Liver (tissue), 9 donors: Measurements from ENCODE around the gene CFAP65. TPM values are rescaled to one million over a fixed set of nuclear protein-coding genes. Genes with fewer than 3 reads are reported as not detected.

ENCODE experiments used
- DNase-seq: peaks from one replicate; pipeline ENCODE4 v3.0.0-alpha.2; 2017; ENCODE audit warnings: low spot score
- H3K27ac ChIP-seq, 2 donors: one replicate each; pipeline ENCODE4 v1.7.0; 2013; ENCODE audit warnings: inconsistent platforms in 2 of 2, low read length in 2 of 2, control low read depth in 1 of 2, low read depth in 1 of 2, mild to moderate bottlenecking in 1 of 2
- H3K27me3 ChIP-seq, 4 donors: one replicate each; pipeline versions ENCODE4 v1.6.1 to v1.7.0; 2013; ENCODE audit warnings: low read length in 3 of 4, inconsistent platforms in 1 of 4, mild to moderate bottlenecking in 1 of 4, moderate library complexity in 1 of 4; ENCODE audit not compliant: control insufficient read depth in 4 of 4, insufficient read depth in 4 of 4
- H3K36me3 ChIP-seq, 4 donors: one replicate each; pipeline versions ENCODE4 v1.6.1 to v1.7.0; 2013; ENCODE audit warnings: low read length in 3 of 4, mild to moderate bottlenecking in 3 of 4, low read depth in 1 of 4, moderate library complexity in 1 of 4; ENCODE audit not compliant: control insufficient read depth in 4 of 4, insufficient read depth in 3 of 4
- H3K4me1 ChIP-seq, 4 donors: one replicate each; pipeline versions ENCODE4 v1.6.1 to v1.7.0; 2013; ENCODE audit warnings: low read length in 3 of 4, mild to moderate bottlenecking in 3 of 4, moderate library complexity in 1 of 4; ENCODE audit not compliant: control insufficient read depth in 4 of 4, insufficient read depth in 4 of 4
- H3K4me3 ChIP-seq, 3 donors: one replicate each; pipeline versions ENCODE4 v1.6.1 to v1.7.0; 2013; ENCODE audit warnings: low read length in 3 of 3, control low read depth in 1 of 3, low read depth in 1 of 3, mild to moderate bottlenecking in 1 of 3
- H3K9ac ChIP-seq, 2 donors: one replicate each; pipeline ENCODE4 v1.7.0; 2013; ENCODE audit warnings: low read length in 2 of 2, mild to moderate bottlenecking in 2 of 2, moderate library complexity in 2 of 2, control low read depth in 1 of 2, low read depth in 1 of 2
- H3K9me3 ChIP-seq, 4 donors: one replicate each; pipeline versions ENCODE4 v1.6.1 to v1.7.0; 2013; ENCODE audit warnings: low read length in 3 of 4; ENCODE audit not compliant: control insufficient read depth in 4 of 4
- CTCF ChIP-seq: fragments of 150-350 bp; IDR thresholded peaks from 2 replicates; pipeline ENCODE4 v1.5.1; 2017; ENCODE audit warnings: improper control_type of control experiment, low read depth, low read length; ENCODE audit not compliant: missing input control
- EGR1 ChIP-seq, 2 donors: IDR thresholded peaks; 2 replicates each; pipeline ENCODE4 v1.6.1; 2016 to 2018; ENCODE audit warnings: antibody characterized with exemption in 2 of 2, low read depth in 2 of 2
- FOXA1 ChIP-seq: IDR thresholded peaks from 2 replicates; pipeline ENCODE4 v1.6.1; 2016; ENCODE audit warnings: antibody characterized with exemption
- FOXA2 ChIP-seq: IDR thresholded peaks from 2 replicates; pipeline ENCODE4 v1.6.1; 2016; ENCODE audit warnings: antibody characterized with exemption
- GABPA ChIP-seq, 2 donors: IDR thresholded peaks in 1 of 2; conservative IDR thresholded peaks in 1 of 2; 2 replicates each; pipeline ENCODE4 v1.6.1; 2016; ENCODE audit warnings: antibody characterized with exemption in 2 of 2, mild to moderate bottlenecking in 1 of 2, moderate library complexity in 1 of 2
- HNF4A ChIP-seq, 2 donors: conservative IDR thresholded peaks; 2 replicates each; pipeline ENCODE4 v1.6.1; 2016; ENCODE audit warnings: antibody characterized with exemption in 2 of 2, mild to moderate bottlenecking in 2 of 2
- HNF4G ChIP-seq: IDR thresholded peaks from 2 replicates; pipeline ENCODE4 v1.6.1; 2016; ENCODE audit warnings: antibody characterized with exemption
- NR2F2 ChIP-seq: IDR thresholded peaks from 2 replicates; pipeline ENCODE4 v1.6.1; 2016; ENCODE audit warnings: antibody characterized with exemption
- RAD21 ChIP-seq, 2 donors: IDR thresholded peaks; 2 replicates each; pipeline ENCODE4 v1.6.1; 2016; ENCODE audit warnings: antibody characterized with exemption in 2 of 2, mild to moderate bottlenecking in 2 of 2
- RXRA ChIP-seq, 2 donors: IDR thresholded peaks; 2 replicates each; pipeline ENCODE4 v1.6.1; 2017 to 2018; ENCODE audit warnings: antibody characterized with exemption in 2 of 2, mild to moderate bottlenecking in 1 of 2
- SP1 ChIP-seq: IDR thresholded peaks from 2 replicates; pipeline ENCODE4 v1.6.1; 2018; ENCODE audit warnings: antibody characterized with exemption, mild to moderate bottlenecking
- YY1 ChIP-seq: IDR thresholded peaks from 2 replicates; pipeline ENCODE4 v1.6.1; 2016; ENCODE audit warnings: antibody characterized with exemption, mild to moderate bottlenecking
- WGBS: extraction: QIAGEN DNeasy Blood & Tissue Kit; methylation state at CpG from one replicate; pipeline ENCODE4 v1.1.7; 2013; 5-methylcytosine and 5-hydroxymethylcytosine counted together
- polyA plus RNA-seq, 2 donors: library from polyadenylated mRNA; stranded (reverse) in 1 of 2; unstranded in 1 of 2; fragments of 200-250 nt in 1 of 2; fragments of >200 nt in 1 of 2; fragmentation: Nextera tagmentation in 1 of 2; extraction: Ambion mirVana in 1 of 2; gene quantifications; one replicate each; pipeline versions ENCODE4 v1.2.1 to v1.2.3, GENCODE V29; 2013 to 2015
- total RNA-seq, 2 donors: library from RNA; depleted of rRNA; stranded (reverse); fragments of >200 nt; gene quantifications; one replicate each; pipeline ENCODE4 v1.2.3, GENCODE V29; 2014
- TF ChIP-seq, protein P1 (sequence below): IDR thresholded peaks from 2 replicates; pipeline ENCODE4 v1.6.1; 2016; ENCODE audit warnings: antibody characterized with exemption
- TF ChIP-seq, protein P2 (sequence below): IDR thresholded peaks from 2 replicates; pipeline ENCODE4 v1.6.1; 2016; ENCODE audit warnings: antibody characterized with exemption
- TF ChIP-seq, protein P3 (sequence below): IDR thresholded peaks from 2 replicates; pipeline ENCODE4 v1.6.1; 2016; ENCODE audit warnings: antibody characterized with exemption
- TF ChIP-seq, protein P4 (sequence below): IDR thresholded peaks from 2 replicates; pipeline ENCODE4 v1.6.1; 2016; ENCODE audit warnings: antibody characterized with exemption, mild to moderate bottlenecking
- donor health status: healthy.
- donor health status: healthy.
- donor health status: healthy.
- donor health status: healthy.
- donor health status: healthy.

Gene CFAP65
- total and polyA plus RNA-seq, 4 donors, result not detected

DNA sequence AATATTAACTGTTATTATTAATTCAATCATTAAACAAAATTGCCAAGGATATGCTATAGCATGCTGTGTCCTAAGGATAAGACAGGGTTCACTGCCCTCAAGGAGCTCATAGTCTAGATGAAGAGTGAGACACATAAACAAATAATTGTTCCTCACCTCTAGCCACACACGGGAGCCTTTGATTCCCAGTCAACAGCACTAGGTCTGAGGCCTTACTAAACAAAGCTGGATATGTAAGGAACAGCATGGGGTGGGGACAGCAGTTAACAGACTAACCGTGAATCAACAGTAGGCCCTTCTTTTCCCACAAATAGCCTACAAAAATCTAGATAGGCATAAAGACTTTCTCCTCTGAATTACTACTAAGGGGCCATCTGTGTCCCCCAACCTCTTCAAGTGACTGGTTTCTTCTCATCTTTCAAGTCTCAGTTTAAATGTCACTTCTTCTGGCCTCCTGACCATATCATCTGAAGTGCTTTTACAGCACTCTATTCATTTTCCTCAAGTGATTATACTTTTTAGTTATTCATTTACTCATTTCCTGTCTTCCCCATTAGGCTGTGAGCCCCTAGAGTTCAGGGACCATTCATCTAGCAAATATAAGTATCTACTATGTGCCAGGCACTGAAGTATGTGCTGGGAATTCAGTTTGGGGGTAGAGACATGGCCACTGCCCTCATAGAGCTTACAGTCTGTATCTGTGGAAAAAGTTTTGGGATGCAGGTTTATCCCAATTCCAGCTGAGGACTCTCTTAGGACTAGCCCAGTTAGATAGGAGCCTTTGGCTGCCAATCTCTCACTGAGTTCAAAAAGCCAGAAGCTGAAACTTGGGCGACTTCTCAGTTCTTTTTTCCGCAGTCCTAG, 49.4 kb upstream of the CFAP65 start:
- Histone ChIP-seq H3K36me3 (no peaks in the 10 kb centered on the region), H3K4me3 (no peak overlapping the region), H3K9me3 (no peaks in the 10 kb centered on the region), H3K9ac (no peak overlapping the region), H3K27me3 (no peaks in the 10 kb centered on the region), H3K4me1 (peaks cover 0 to 2% (median under 1%) of the 10 kb centered on the region in 4 donors), H3K27ac (no peak overlapping the region)
- TF ChIP-seq RXRA (IDR thresholded peaks at IDR 0.05) (no peak), SP1 (no peak), RAD21 (IDR thresholded peaks at IDR 0.05) (no peak), FOXA1 (no peak), EGR1 (IDR thresholded peaks at IDR 0.05; ENCODE audit: low read depth in 2 of 2) (no peak), NR2F2 (no peak), FOXA2 (no peak), HNF4A (conservative IDR thresholded peaks at IDR 0.05) (no peak)
- TF ChIP-seq, protein P1, sequence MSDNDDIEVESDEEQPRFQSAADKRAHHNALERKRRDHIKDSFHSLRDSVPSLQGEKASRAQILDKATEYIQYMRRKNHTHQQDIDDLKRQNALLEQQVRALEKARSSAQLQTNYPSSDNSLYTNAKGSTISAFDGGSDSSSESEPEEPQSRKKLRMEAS, result no peak
- TF ChIP-seq, protein P2, sequence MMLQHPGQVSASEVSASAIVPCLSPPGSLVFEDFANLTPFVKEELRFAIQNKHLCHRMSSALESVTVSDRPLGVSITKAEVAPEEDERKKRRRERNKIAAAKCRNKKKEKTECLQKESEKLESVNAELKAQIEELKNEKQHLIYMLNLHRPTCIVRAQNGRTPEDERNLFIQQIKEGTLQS, result no peak
- WGBS, result 81% methylated on average over 4 of the region's 4 CpGs
- no peak for DNase-seq

DNA sequence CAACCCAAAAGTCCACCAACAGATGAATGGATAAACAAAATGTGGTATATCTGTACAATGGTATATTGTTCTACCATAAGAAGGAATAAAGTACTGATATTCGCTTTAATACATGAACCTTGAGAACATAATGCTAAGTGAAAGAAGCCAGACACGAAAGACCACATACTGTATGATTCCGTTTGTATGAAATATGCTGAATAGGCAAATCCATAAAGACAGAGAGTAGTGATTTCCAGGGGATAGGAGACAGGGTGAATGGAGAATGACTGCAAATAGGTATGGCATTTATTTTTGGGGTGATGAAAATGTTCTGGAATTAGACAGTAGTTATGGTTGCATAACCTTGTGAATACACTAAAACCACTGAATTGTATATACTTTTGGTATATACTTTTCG, 48.0 kb upstream of the CFAP65 start:
- TF ChIP-seq, protein P2, result no peak
- TF ChIP-seq RAD21 (IDR thresholded peaks at IDR 0.05), result no peak
- TF ChIP-seq, protein P3, sequence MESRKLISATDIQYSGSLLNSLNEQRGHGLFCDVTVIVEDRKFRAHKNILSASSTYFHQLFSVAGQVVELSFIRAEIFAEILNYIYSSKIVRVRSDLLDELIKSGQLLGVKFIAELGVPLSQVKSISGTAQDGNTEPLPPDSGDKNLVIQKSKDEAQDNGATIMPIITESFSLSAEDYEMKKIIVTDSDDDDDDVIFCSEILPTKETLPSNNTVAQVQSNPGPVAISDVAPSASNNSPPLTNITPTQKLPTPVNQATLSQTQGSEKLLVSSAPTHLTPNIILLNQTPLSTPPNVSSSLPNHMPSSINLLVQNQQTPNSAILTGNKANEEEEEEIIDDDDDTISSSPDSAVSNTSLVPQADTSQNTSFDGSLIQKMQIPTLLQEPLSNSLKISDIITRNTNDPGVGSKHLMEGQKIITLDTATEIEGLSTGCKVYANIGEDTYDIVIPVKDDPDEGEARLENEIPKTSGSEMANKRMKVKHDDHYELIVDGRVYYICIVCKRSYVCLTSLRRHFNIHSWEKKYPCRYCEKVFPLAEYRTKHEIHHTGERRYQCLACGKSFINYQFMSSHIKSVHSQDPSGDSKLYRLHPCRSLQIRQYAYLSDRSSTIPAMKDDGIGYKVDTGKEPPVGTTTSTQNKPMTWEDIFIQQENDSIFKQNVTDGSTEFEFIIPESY, result no peak
- no peak for TF ChIP-seq SP1
- TF ChIP-seq EGR1 (IDR thresholded peaks at IDR 0.05; ENCODE audit: low read depth in 2 of 2), result no peak
- TF ChIP-seq, protein P4, sequence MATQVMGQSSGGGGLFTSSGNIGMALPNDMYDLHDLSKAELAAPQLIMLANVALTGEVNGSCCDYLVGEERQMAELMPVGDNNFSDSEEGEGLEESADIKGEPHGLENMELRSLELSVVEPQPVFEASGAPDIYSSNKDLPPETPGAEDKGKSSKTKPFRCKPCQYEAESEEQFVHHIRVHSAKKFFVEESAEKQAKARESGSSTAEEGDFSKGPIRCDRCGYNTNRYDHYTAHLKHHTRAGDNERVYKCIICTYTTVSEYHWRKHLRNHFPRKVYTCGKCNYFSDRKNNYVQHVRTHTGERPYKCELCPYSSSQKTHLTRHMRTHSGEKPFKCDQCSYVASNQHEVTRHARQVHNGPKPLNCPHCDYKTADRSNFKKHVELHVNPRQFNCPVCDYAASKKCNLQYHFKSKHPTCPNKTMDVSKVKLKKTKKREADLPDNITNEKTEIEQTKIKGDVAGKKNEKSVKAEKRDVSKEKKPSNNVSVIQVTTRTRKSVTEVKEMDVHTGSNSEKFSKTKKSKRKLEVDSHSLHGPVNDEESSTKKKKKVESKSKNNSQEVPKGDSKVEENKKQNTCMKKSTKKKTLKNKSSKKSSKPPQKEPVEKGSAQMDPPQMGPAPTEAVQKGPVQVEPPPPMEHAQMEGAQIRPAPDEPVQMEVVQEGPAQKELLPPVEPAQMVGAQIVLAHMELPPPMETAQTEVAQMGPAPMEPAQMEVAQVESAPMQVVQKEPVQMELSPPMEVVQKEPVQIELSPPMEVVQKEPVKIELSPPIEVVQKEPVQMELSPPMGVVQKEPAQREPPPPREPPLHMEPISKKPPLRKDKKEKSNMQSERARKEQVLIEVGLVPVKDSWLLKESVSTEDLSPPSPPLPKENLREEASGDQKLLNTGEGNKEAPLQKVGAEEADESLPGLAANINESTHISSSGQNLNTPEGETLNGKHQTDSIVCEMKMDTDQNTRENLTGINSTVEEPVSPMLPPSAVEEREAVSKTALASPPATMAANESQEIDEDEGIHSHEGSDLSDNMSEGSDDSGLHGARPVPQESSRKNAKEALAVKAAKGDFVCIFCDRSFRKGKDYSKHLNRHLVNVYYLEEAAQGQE, result no peak
- no peak for TF ChIP-seq HNF4G
- no peak for TF ChIP-seq NR2F2
- no peak for TF ChIP-seq GABPA (IDR thresholded peaks at IDR 0.05 in 1 of 2, conservative IDR thresholded peaks at IDR 0.05 in 1 of 2)
- no peak for TF ChIP-seq HNF4A (conservative IDR thresholded peaks at IDR 0.05)
- no peak for TF ChIP-seq YY1
- TF ChIP-seq FOXA2, result no peak
- no peak for TF ChIP-seq CTCF
- TF ChIP-seq, protein P1, result no peak
- no peak for TF ChIP-seq RXRA (IDR thresholded peaks at IDR 0.05)
- no peak for TF ChIP-seq FOXA1

More for the DNA sequence above, 48.0 kb upstream of the CFAP65 start:
- Histone ChIP-seq H3K36me3 (no peaks in the 10 kb centered on the region), H3K9ac (no peak overlapping the region), H3K27ac (no peak overlapping the region), H3K4me1 (peaks cover 0 to 4% (median 1%) of the 10 kb centered on the region in 4 donors), H3K27me3 (no peaks in the 10 kb centered on the region), H3K4me3 (no peak overlapping the region), H3K9me3 (no peaks in the 10 kb centered on the region)
- DNase-seq, result no peak
- 95% methylated on average over 4 of the region's 4 CpGs for WGBS
